ENCODE results near the gene KRTAP13-4. TPM values are rescaled to one million over a fixed set of nuclear protein-coding genes. Genes with fewer than 3 reads are reported as not detected.

Gene KRTAP13-4
- total RNA-seq (2014; rRNA removed; shearing (Covaris generic); ENCODE audit: low replicate concordance) = not detected in 2 replicates

GRCh38 chr21:30430170-30430655, at the start of gene KRTAP13-4:
TSS of gene KRTAP13-4 (plus strand) at chr21:30430220. CDS start at chr21:30430276, 56 bp downstream.
- no peaks in the 10 kb centered on the region for H3K9me3 ChIP-seq
- H3K36me3 ChIP-seq = no peaks in the 10 kb centered on the region
- H3K27me3 ChIP-seq = no peaks in the 10 kb centered on the region
- DNase-seq = no peak
- no peak within 1 kb of the TSS for H3K4me3 ChIP-seq

- H3K36me3 ChIP-seq = no peaks in the 10 kb centered on the region
- no peaks in the 10 kb centered on the region for H3K9me3 ChIP-seq
- DNase-seq = no peak
- no peak overlapping the region for H3K4me3 ChIP-seq
- no peaks in the 10 kb centered on the region for H3K27me3 ChIP-seq
These were observed 47.8 kb upstream of the KRTAP13-4 start for GRCh38 chr21:30382201-30382600.

GRCh38 chr21:30391492-30392025, 38.5 kb upstream of the KRTAP13-4 start:
- H3K27me3 ChIP-seq = no peaks in the 10 kb centered on the region
- no peaks in the 10 kb centered on the region for H3K36me3 ChIP-seq
- H3K4me3 ChIP-seq = no peak overlapping the region
- H3K9me3 ChIP-seq = no peaks in the 10 kb centered on the region
- no peak for DNase-seq

GRCh38 chr21:30395731-30396130, 34.3 kb upstream of the KRTAP13-4 start, which contains the start of gene KRTAP13-1:
TSS of gene KRTAP13-1 (plus strand) at chr21:30396031. CDS start at chr21:30396087, 56 bp downstream.
- no peaks in the 10 kb centered on the region for H3K9me3 ChIP-seq
- no peak within 1 kb of the TSS for H3K4me3 ChIP-seq
- no peaks in the 10 kb centered on the region for H3K27me3 ChIP-seq
- no peaks in the 10 kb centered on the region for H3K36me3 ChIP-seq
- no peak for DNase-seq

- H3K27me3 ChIP-seq = no peaks in the 10 kb centered on the region
- peak; percentile 21 for DNase-seq
- H3K9me3 ChIP-seq = no peaks in the 10 kb centered on the region
- no peak overlapping the region for H3K4me3 ChIP-seq
- no peaks in the 10 kb centered on the region for H3K36me3 ChIP-seq
These were observed 21.1 kb upstream of the KRTAP13-4 start for GRCh38 chr21:30408782-30409494.

GRCh38 chr21:30415993-30416392, 14.0 kb upstream of the KRTAP13-4 start:
- DNase-seq = no peak
- Histone ChIP-seq H3K27me3 (no peaks in the 10 kb centered on the region), H3K36me3 (no peaks in the 10 kb centered on the region), H3K4me3 (no peak overlapping the region), H3K9me3 (no peaks in the 10 kb centered on the region)

GRCh38 chr21:30425826-30426225, 4.2 kb upstream of the KRTAP13-4 start, which contains the start of gene KRTAP13-3:
TSS of gene KRTAP13-3 (minus strand) at chr21:30425926. CDS start at chr21:30425912, 14 bp downstream.
- no peak within 1 kb of the TSS for H3K4me3 ChIP-seq
- H3K27me3 ChIP-seq = no peaks in the 10 kb centered on the region
- DNase-seq = no peak
- no peaks in the 10 kb centered on the region for H3K9me3 ChIP-seq
- H3K36me3 ChIP-seq = no peaks in the 10 kb centered on the region

- DNase-seq = no peak
- H3K36me3 ChIP-seq = no peaks in the 10 kb centered on the region
- H3K9me3 ChIP-seq = no peaks in the 10 kb centered on the region
- H3K27me3 ChIP-seq = no peaks in the 10 kb centered on the region
- H3K4me3 ChIP-seq = no peak overlapping the region
These were observed 3.3 kb upstream of the KRTAP13-4 start for GRCh38 chr21:30426731-30427130.

- no peaks in the 10 kb centered on the region for H3K9me3 ChIP-seq
- no peaks in the 10 kb centered on the region for H3K36me3 ChIP-seq
- H3K27me3 ChIP-seq = no peaks in the 10 kb centered on the region
- H3K4me3 ChIP-seq = no peak overlapping the region
- peak; percentile 9 for DNase-seq
These were observed 4.1 kb downstream of the KRTAP13-4 start for GRCh38 chr21:30434033-30434631.

- DNase-seq = no peak
- Histone ChIP-seq H3K36me3 (no peaks in the 10 kb centered on the region), H3K27me3 (no peaks in the 10 kb centered on the region), H3K9me3 (no peaks in the 10 kb centered on the region), H3K4me3 (no peak overlapping the region)
These were observed 7.1 kb downstream of the KRTAP13-4 start for GRCh38 chr21:30437010-30437565.

- H3K9me3 ChIP-seq = no peaks in the 10 kb centered on the region
- H3K36me3 ChIP-seq = no peaks in the 10 kb centered on the region
- no peak for DNase-seq
- H3K27me3 ChIP-seq = no peaks in the 10 kb centered on the region
- no peak within 1 kb of the TSS for H3K4me3 ChIP-seq
These were observed 10.0 kb downstream of the KRTAP13-4 start, which contains the start of gene KRTAP15-1 for GRCh38 chr21:30439975-30440374. TSS of gene KRTAP15-1 (plus strand) at chr21:30440275. CDS start at chr21:30440328, 53 bp downstream.

GRCh38 chr21:30443226-30443625, 13.2 kb downstream of the KRTAP13-4 start:
- no peak for DNase-seq
- Histone ChIP-seq H3K9me3 (no peaks in the 10 kb centered on the region), H3K4me3 (no peak overlapping the region), H3K36me3 (no peaks in the 10 kb centered on the region), H3K27me3 (no peaks in the 10 kb centered on the region)

GRCh38 chr21:30444204-30444603, 14.2 kb downstream of the KRTAP13-4 start:
- no peak for DNase-seq
- H3K36me3 ChIP-seq = no peaks in the 10 kb centered on the region
- H3K9me3 ChIP-seq = no peaks in the 10 kb centered on the region
- H3K27me3 ChIP-seq = no peaks in the 10 kb centered on the region
- no peak overlapping the region for H3K4me3 ChIP-seq

- Histone ChIP-seq H3K4me3 (no peak overlapping the region), H3K27me3 (no peaks in the 10 kb centered on the region), H3K36me3 (no peaks in the 10 kb centered on the region), H3K9me3 (no peaks in the 10 kb centered on the region)
- no peak for DNase-seq
These were observed 17.0 kb downstream of the KRTAP13-4 start for GRCh38 chr21:30447056-30447455.

GRCh38 chr21:30448514-30448913, 18.5 kb downstream of the KRTAP13-4 start:
- Histone ChIP-seq H3K9me3 (no peaks in the 10 kb centered on the region), H3K36me3 (no peaks in the 10 kb centered on the region), H3K4me3 (no peak overlapping the region), H3K27me3 (no peaks in the 10 kb centered on the region)
- no peak for DNase-seq

GRCh38 chr21:30463713-30464112, 33.7 kb downstream of the KRTAP13-4 start:
- Histone ChIP-seq H3K27me3 (no peaks in the 10 kb centered on the region), H3K36me3 (no peaks in the 10 kb centered on the region), H3K9me3 (no peaks in the 10 kb centered on the region), H3K4me3 (no peak overlapping the region)
- DNase-seq = no peak
